Activated CD8-positive, alpha-beta memory T cell treated with anti-CD3 and anti-CD28 coated beads, Interleukin-2, amount 50 U/mL, for 48 hours (primary cell): ENCODE measurements around the gene ZEB2.

ENCODE experiments used
- DNase-seq: peaks from one replicate; pipeline ENCODE4 v3.0.0-alpha.2; 2020

Gene ZEB2

GRCh38 chr2:144493027-144493809 is 26.7 kb downstream of the ZEB2 start:
- no peak for DNase-seq

GRCh38 chr2:144490857-144491256 is 29.1 kb downstream of the ZEB2 start:
- no peak for DNase-seq

- DNase-seq: no peak
Observed at GRCh38 chr2:144490017-144490416, 29.9 kb downstream of the ZEB2 start.

- no peak for DNase-seq
Observed at GRCh38 chr2:144489315-144489916, 30.5 kb downstream of the ZEB2 start.

- no peak for DNase-seq
Observed at GRCh38 chr2:144484201-144484948, 35.5 kb downstream of the ZEB2 start.

GRCh38 chr2:144481666-144482065 is 38.3 kb downstream of the ZEB2 start:
- DNase-seq: no peak

GRCh38 chr2:144481109-144481508 is 38.8 kb downstream of the ZEB2 start:
- DNase-seq: no peak

GRCh38 chr2:144480285-144480684 is 39.6 kb downstream of the ZEB2 start:
- no peak for DNase-seq

GRCh38 chr2:144479659-144480058 is 40.3 kb downstream of the ZEB2 start:
- DNase-seq: no peak

- DNase-seq: no peak
Observed at GRCh38 chr2:144479138-144479537, 40.8 kb downstream of the ZEB2 start.

GRCh38 chr2:144477957-144478311 is 42.0 kb downstream of the ZEB2 start:
- no peak for DNase-seq

- DNase-seq: no peak
Observed at GRCh38 chr2:144477281-144477956, 42.5 kb downstream of the ZEB2 start.

- no peak for DNase-seq
Observed at GRCh38 chr2:144476682-144477081, 43.2 kb downstream of the ZEB2 start.

GRCh38 chr2:144475569-144476275 is 44.2 kb downstream of the ZEB2 start:
- no peak for DNase-seq

- no peak for DNase-seq
Observed at GRCh38 chr2:144475044-144475443, 44.9 kb downstream of the ZEB2 start.

GRCh38 chr2:144474017-144474416 is 45.9 kb downstream of the ZEB2 start:
- DNase-seq: no peak

- no peak for DNase-seq
Observed at GRCh38 chr2:144472911-144473310, 47.0 kb downstream of the ZEB2 start.

- DNase-seq: no peak
Observed at GRCh38 chr2:144472046-144472412, 47.9 kb downstream of the ZEB2 start.

GRCh38 chr2:144471305-144472045 is 48.4 kb downstream of the ZEB2 start:
- DNase-seq: no peak

- DNase-seq: no peak
Observed at GRCh38 chr2:144470816-144471215, 49.1 kb downstream of the ZEB2 start.

GRCh38 chr2:144470334-144470733 is 49.6 kb downstream of the ZEB2 start:
- DNase-seq: no peak

- no peak for DNase-seq
Observed at GRCh38 chr2:144469798-144470197, 50.1 kb downstream of the ZEB2 start.
